ENCODE results near the gene AGFG1.

DNA sequence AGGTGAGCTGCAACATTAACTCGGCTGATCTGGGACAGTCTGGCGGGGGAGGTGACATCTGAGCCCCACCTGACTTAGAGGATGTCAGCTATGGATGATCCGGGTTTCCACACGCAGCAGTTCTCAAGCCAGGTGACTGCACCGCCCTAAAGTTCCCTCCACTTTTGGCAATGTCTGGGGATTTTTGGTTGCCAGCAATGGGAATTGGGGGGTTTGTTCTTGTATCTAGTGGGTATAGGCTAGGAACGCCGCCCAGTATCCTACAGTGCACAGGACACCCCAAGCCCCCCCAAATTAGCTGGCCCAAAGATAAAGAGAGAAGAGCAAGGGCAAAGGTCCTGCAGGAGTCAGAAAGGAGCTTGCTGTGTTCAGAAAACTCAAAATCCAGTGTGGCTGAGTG, 544 bp upstream of the AGFG1 start:
- TF ChIP-seq, protein P1, sequence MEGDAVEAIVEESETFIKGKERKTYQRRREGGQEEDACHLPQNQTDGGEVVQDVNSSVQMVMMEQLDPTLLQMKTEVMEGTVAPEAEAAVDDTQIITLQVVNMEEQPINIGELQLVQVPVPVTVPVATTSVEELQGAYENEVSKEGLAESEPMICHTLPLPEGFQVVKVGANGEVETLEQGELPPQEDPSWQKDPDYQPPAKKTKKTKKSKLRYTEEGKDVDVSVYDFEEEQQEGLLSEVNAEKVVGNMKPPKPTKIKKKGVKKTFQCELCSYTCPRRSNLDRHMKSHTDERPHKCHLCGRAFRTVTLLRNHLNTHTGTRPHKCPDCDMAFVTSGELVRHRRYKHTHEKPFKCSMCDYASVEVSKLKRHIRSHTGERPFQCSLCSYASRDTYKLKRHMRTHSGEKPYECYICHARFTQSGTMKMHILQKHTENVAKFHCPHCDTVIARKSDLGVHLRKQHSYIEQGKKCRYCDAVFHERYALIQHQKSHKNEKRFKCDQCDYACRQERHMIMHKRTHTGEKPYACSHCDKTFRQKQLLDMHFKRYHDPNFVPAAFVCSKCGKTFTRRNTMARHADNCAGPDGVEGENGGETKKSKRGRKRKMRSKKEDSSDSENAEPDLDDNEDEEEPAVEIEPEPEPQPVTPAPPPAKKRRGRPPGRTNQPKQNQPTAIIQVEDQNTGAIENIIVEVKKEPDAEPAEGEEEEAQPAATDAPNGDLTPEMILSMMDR (IDR thresholded peaks at IDR 0.05; ENCODE audit: borderline replicate concordance, extremely low read depth, low read length, poor library complexity, severe bottlenecking): no peak
- no peak for TF ChIP-seq EZH2 (IDR thresholded peaks at IDR 0.05; ENCODE audit: borderline replicate concordance, low read depth, low read length, severe bottlenecking)
